Astrocyte of the spinal cord (primary cell): ENCODE data around the gene SPATA32.

Source experiments
- DNase-seq: peaks from one replicate; pipeline ENCODE4 v3.0.0; 2011; ENCODE audit warnings: low read depth, low spot score
- H3K4me3 ChIP-seq: 2 replicates; pipeline ENCODE4 v1.5.1; 2011; ENCODE audit warnings: low read depth, mild to moderate bottlenecking, low read length, moderate library complexity
- in situ Hi-C: cut with HindIII; loops from 2 replicates; pipeline ENCODE4 v1.10.0; 2017; ENCODE audit warnings: low sequenced_read_pairs
- TF ChIP-seq, protein P1 (sequence below): IDR thresholded peaks from 2 replicates; pipeline ENCODE4 v1.5.1; 2012; ENCODE audit warnings: low read depth, mild to moderate bottlenecking, low read length, inconsistent platforms

SPATA32 gene

GRCh38 chr17:45288825-45289224 is 26.9 kb upstream of the SPATA32 start:
- no peak for DNase-seq
- in situ Hi-C loops: no loop called here
- H3K4me3 ChIP-seq: no peak overlapping the region
- TF ChIP-seq, protein P1, sequence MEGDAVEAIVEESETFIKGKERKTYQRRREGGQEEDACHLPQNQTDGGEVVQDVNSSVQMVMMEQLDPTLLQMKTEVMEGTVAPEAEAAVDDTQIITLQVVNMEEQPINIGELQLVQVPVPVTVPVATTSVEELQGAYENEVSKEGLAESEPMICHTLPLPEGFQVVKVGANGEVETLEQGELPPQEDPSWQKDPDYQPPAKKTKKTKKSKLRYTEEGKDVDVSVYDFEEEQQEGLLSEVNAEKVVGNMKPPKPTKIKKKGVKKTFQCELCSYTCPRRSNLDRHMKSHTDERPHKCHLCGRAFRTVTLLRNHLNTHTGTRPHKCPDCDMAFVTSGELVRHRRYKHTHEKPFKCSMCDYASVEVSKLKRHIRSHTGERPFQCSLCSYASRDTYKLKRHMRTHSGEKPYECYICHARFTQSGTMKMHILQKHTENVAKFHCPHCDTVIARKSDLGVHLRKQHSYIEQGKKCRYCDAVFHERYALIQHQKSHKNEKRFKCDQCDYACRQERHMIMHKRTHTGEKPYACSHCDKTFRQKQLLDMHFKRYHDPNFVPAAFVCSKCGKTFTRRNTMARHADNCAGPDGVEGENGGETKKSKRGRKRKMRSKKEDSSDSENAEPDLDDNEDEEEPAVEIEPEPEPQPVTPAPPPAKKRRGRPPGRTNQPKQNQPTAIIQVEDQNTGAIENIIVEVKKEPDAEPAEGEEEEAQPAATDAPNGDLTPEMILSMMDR: no peak

GRCh38 chr17:45287526-45288500 is 25.9 kb upstream of the SPATA32 start:
- no peak overlapping the region for H3K4me3 ChIP-seq
- in situ Hi-C loops: no loop called here
- DNase-seq: no peak
- TF ChIP-seq, protein P1: no peak

DNA sequence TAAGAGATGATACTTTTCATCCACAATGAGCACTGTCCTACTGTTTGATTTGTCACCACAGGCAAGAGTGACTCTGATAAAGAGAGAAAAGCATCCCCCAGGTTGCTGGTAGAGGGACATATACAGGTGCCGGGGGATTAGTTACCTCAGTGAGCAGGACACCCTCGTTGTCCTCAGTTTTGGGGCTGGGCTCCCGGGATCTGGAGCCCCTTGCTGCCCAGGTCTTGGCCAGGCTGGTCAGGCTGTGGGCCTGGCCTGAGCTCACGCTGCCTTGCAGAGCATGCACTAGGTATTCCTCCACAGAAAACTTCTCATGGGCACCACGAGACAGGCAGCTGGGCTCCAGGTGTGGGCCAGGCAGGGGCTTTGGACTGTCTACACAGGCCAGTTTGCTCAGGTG is 24.4 kb upstream of the SPATA32 start:
- in situ Hi-C loops: no loop called here
- TF ChIP-seq, protein P1: no peak
- no peak overlapping the region for H3K4me3 ChIP-seq
- DNase-seq: no peak

DNA sequence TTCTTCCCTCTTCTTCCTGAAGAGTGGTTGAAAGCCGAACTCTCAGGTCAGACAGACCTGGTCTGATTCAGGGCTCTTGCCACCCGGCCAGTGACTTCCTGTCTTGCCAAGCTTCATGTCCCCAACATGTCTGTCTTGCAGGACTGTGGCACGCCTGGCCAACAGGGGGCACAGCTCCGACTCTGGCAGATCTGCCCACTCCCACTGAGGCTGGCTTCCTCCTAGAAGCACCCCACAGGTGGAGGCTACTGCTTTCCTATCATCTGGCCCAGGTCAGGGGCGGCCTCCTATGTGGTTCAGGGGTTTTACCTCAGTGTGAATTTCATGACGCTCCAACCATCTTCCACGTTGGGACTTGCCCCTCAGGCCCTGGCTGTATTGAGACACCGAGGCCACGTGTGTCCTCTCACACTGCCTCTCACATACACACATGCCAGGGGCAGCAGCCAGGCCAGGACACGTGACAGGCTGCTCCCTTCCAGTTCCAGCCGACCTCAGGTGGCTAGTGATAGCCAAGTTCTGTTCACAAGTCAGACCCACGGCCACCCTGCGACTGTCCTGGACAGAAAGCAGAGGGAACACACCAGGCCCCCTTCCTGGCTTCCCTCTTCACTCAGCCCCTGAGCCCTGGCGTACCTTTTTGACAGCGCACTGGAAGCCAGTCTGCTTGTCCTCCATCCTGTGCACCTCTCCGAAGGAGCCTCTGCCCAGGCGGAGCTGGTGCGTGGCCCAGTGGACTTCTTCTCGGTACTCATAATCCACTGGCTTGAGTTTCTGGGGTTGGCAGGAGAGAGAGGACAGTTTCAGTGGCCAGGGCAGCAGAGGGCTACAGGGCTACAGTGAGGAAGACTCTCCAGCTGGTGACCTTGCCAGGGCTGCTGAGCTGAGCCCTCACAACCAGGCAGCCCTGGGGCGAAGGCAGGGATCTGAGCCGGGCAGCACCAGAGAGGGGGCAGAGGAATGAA is 22.6 kb upstream of the SPATA32 start:
- TF ChIP-seq, protein P1: peak; percentile 36
- no peak overlapping the region for H3K4me3 ChIP-seq
- in situ Hi-C loops: no loop called here
- no peak for DNase-seq

- TF ChIP-seq, protein P1: no peak
- in situ Hi-C loops: no loop called here
- no peak for DNase-seq
- H3K4me3 ChIP-seq: no peak overlapping the region
Observed at GRCh38 chr17:45283711-45284110, 21.8 kb upstream of the SPATA32 start.
